ENCODE measurements around the gene ELP6.
"Not testable (repeated sequence)": the region's sequence is repeated elsewhere in the genome, so short reads cannot be mapped to it uniquely, and the experiment has no call there.

DNA sequence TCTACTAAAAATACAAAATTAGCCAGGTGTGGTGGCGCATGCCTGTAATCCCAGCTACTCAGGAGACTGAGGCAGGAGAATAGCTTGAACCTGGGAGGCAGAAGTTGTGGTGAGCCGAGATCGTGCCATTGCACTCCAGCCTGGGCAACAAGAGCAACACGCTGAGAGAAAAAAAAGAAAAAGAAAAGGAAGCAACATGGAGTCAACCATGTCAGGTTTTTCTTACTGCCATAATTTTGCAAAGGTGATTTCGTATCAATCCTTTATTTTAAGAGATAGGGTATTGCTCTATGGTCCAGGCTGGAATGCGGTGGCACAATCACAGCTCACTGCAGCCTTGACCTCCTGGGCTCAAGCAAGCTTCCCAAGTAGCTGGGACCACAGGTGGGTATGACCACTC is 33.2 kb downstream of the ELP6 start:
- TF ChIP-seq, protein P1, sequence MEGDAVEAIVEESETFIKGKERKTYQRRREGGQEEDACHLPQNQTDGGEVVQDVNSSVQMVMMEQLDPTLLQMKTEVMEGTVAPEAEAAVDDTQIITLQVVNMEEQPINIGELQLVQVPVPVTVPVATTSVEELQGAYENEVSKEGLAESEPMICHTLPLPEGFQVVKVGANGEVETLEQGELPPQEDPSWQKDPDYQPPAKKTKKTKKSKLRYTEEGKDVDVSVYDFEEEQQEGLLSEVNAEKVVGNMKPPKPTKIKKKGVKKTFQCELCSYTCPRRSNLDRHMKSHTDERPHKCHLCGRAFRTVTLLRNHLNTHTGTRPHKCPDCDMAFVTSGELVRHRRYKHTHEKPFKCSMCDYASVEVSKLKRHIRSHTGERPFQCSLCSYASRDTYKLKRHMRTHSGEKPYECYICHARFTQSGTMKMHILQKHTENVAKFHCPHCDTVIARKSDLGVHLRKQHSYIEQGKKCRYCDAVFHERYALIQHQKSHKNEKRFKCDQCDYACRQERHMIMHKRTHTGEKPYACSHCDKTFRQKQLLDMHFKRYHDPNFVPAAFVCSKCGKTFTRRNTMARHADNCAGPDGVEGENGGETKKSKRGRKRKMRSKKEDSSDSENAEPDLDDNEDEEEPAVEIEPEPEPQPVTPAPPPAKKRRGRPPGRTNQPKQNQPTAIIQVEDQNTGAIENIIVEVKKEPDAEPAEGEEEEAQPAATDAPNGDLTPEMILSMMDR (IDR thresholded peaks at IDR 0.05) = not testable (repeated sequence)
- not testable (repeated sequence) for TF ChIP-seq SIN3A (IDR thresholded peaks at IDR 0.05; ENCODE audit: borderline replicate concordance, insufficient read depth, low read depth, low read length)
